GM15510 (cell line): ENCODE measurements around the gene RTP5.

Source experiments
- POLR2A ChIP-seq: IDR thresholded peaks from 3 replicates; pipeline ENCODE4 v1.6.1; 2011; ENCODE audit warnings: borderline replicate concordance; ENCODE audit not compliant: insufficient read length; ENCODE audit errors: extremely low read depth

Gene RTP5

GRCh38 chr2:241872313-241872642, 2.7 kb downstream of the RTP5 start:
- TF ChIP-seq POLR2A: no peak

GRCh38 chr2:241873081-241873802, 3.7 kb downstream of the RTP5 start:
- TF ChIP-seq POLR2A: no peak

GRCh38 chr2:241873803-241874110, 4.2 kb downstream of the RTP5 start:
- no peak for TF ChIP-seq POLR2A

GRCh38 chr2:241874277-241874925, 4.9 kb downstream of the RTP5 start:
- TF ChIP-seq POLR2A: no peak

GRCh38 chr2:241876528-241877196, 7.1 kb downstream of the RTP5 start:
- no peak for TF ChIP-seq POLR2A

GRCh38 chr2:241877197-241877685, 7.7 kb downstream of the RTP5 start:
- no peak for TF ChIP-seq POLR2A

- TF ChIP-seq POLR2A: no peak
Observed at GRCh38 chr2:241877989-241878970, 8.8 kb downstream of the RTP5 start.

- no peak for TF ChIP-seq POLR2A
Observed at GRCh38 chr2:241879326-241879725, 9.8 kb downstream of the RTP5 start.

GRCh38 chr2:241880311-241881073, 11.0 kb downstream of the RTP5 start:
- TF ChIP-seq POLR2A: no peak

- TF ChIP-seq POLR2A: peak; percentile 32
Observed at GRCh38 chr2:241882091-241882625, 12.6 kb downstream of the RTP5 start.

- no peak for TF ChIP-seq POLR2A
Observed at GRCh38 chr2:241884951-241885290, 15.4 kb downstream of the RTP5 start.

- TF ChIP-seq POLR2A: no peak
Observed at GRCh38 chr2:241885291-241885945, 15.9 kb downstream of the RTP5 start.

GRCh38 chr2:241885946-241886643, 16.6 kb downstream of the RTP5 start:
- TF ChIP-seq POLR2A: no peak
